Raji (cell line): ENCODE results near the gene ADARB2.

Source experiments
- POLR2A ChIP-seq: IDR thresholded peaks from 2 replicates; pipeline ENCODE4 v1.6.1; 2011; ENCODE audit warnings: low read depth, low read length, control low read depth; ENCODE audit not compliant: insufficient read depth

The ADARB2 gene

GRCh38 chr10:1665021-1665661 is 72.2 kb downstream of the ADARB2 start:
- no peak for TF ChIP-seq POLR2A

GRCh38 chr10:1664333-1664964 is 72.9 kb downstream of the ADARB2 start:
- no peak for TF ChIP-seq POLR2A

- no peak for TF ChIP-seq POLR2A
Observed at GRCh38 chr10:1663226-1663625, 74.1 kb downstream of the ADARB2 start.

- TF ChIP-seq POLR2A = no peak
Observed at GRCh38 chr10:1662438-1663025, 74.8 kb downstream of the ADARB2 start.

- TF ChIP-seq POLR2A = no peak
Observed at GRCh38 chr10:1661859-1662437, 75.4 kb downstream of the ADARB2 start.

- TF ChIP-seq POLR2A = no peak
Observed at GRCh38 chr10:1661416-1661815, 75.9 kb downstream of the ADARB2 start.

GRCh38 chr10:1660815-1661214 is 76.5 kb downstream of the ADARB2 start:
- TF ChIP-seq POLR2A = no peak

- no peak for TF ChIP-seq POLR2A
Observed at GRCh38 chr10:1660386-1660785, 76.9 kb downstream of the ADARB2 start.

GRCh38 chr10:1659221-1659791 is 78.0 kb downstream of the ADARB2 start:
- TF ChIP-seq POLR2A = no peak

GRCh38 chr10:1658658-1659057 is 78.7 kb downstream of the ADARB2 start:
- no peak for TF ChIP-seq POLR2A

GRCh38 chr10:1657479-1657878 is 79.8 kb downstream of the ADARB2 start:
- no peak for TF ChIP-seq POLR2A

GRCh38 chr10:1655367-1655766 is 82.0 kb downstream of the ADARB2 start:
- TF ChIP-seq POLR2A = no peak

GRCh38 chr10:1654811-1655356 is 82.4 kb downstream of the ADARB2 start:
- no peak for TF ChIP-seq POLR2A

GRCh38 chr10:1654247-1654646 is 83.1 kb downstream of the ADARB2 start:
- no peak for TF ChIP-seq POLR2A

- TF ChIP-seq POLR2A = no peak
Observed at GRCh38 chr10:1653321-1653720, 84.0 kb downstream of the ADARB2 start.
